ENCODE measurements around the gene GOLGA6L25.
"Not testable (repeated sequence)": the region's sequence is repeated elsewhere in the genome, so short reads cannot be mapped to it uniquely, and the experiment has no call there.

GOLGA6L25 gene

DNA sequence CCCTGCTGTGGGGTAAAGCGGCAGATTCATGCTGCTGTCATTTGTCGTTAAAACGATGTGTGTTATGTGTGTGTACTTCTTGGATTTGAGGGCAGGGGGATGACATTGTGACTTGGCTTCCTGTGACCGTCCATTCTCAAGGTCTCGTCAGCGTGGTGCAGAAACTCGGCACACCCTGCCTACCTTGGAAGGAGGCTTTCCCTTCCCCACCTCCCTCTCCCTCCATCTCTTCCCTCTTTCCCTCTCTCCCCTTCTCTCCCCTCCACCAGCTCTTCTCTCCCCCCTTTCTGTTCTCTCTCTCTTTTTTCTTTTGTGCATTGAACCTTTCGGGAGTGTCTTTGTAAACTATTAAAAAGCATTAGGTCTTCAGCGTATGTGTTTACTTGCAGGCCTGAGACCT is 36.4 kb downstream of the GOLGA6L25 start:
- not testable (repeated sequence) for H3K9ac ChIP-seq (ENCODE audit: low read depth, low read length, poor library complexity); H3K14ac ChIP-seq (ENCODE audit: low read length); H3K4me2 ChIP-seq (ENCODE audit: insufficient read depth, low read length, poor library complexity, severe bottlenecking); H2AK5ac ChIP-seq (ENCODE audit: low read depth, low read length); H2AFZ ChIP-seq (ENCODE audit: low read length); H2BK15ac ChIP-seq (ENCODE audit: low read length); H4K91ac ChIP-seq (ENCODE audit: low read depth, low read length, poor library complexity); H3K18ac ChIP-seq (ENCODE audit: low read length); H2BK12ac ChIP-seq (ENCODE audit: low read length); H3K36me3 ChIP-seq (replicated peaks in 1 of 2; ENCODE audit: control insufficient read depth in 2 of 2, insufficient read depth in 2 of 2, low read length in 2 of 2); H3K4me1 ChIP-seq (ENCODE audit: control insufficient read depth in 2 of 2, insufficient read depth in 1 of 2, low read depth in 1 of 2, low read length in 2 of 2); H3K27me3 ChIP-seq (ENCODE audit: control insufficient read depth in 3 of 3, insufficient read depth in 3 of 3, low read depth in 1 of 3, low read length in 3 of 3); H3K4ac ChIP-seq (ENCODE audit: low read length); H3K27ac ChIP-seq (replicated peaks; ENCODE audit: low read length); H4K8ac ChIP-seq (ENCODE audit: low read depth, low read length); H3K9me3 ChIP-seq (replicated peaks in 1 of 2; ENCODE audit: control insufficient read depth in 2 of 2, insufficient read depth in 1 of 2, low read depth in 1 of 2, low read length in 2 of 2); DNase-seq (ENCODE audit: low spot score); H3K23ac ChIP-seq (ENCODE audit: low read depth, low read length, poor library complexity); H2BK5ac ChIP-seq (ENCODE audit: low read length); H2BK120ac ChIP-seq (ENCODE audit: low read depth, low read length); H3K79me1 ChIP-seq (ENCODE audit: low read depth, low read length)
- H3K4me3 ChIP-seq (ENCODE audit: low read length in 2 of 2), result peak overlapping the region; percentile 48 to 75
- WGBS, 2 donors (ENCODE audit: extremely low coverage in 2 of 2, insufficient read length in 2 of 2, insufficient replicate concordance in 1 of 2), result no CpG with 5 or more reads among the region's 9 CpGs

DNA sequence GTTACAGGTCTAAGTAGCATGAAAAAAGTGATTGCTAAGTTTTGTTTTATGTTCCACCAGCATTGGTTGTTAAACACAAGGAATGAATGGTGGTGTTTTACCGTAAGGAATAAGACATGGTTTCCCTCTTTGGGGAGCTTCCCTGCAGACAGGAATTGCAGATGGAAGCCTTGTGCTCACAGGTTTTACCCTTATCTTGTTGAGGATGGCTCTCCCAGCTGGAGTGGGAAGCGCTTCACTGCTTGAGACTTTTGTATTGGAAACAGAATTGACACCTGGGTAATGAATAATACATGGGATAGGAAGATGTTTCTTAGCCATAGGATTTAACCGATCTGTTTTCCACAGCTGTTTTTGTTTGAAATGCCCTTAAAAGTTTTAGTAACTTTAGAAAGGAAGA is 39.0 kb downstream of the GOLGA6L25 start:
- H3K14ac ChIP-seq (ENCODE audit: low read length), result not testable (repeated sequence)
- WGBS, 2 donors (ENCODE audit: extremely low coverage in 2 of 2, insufficient read length in 2 of 2, insufficient replicate concordance in 1 of 2), result no CpG with 5 or more reads among the region's 3 CpGs

DNA sequence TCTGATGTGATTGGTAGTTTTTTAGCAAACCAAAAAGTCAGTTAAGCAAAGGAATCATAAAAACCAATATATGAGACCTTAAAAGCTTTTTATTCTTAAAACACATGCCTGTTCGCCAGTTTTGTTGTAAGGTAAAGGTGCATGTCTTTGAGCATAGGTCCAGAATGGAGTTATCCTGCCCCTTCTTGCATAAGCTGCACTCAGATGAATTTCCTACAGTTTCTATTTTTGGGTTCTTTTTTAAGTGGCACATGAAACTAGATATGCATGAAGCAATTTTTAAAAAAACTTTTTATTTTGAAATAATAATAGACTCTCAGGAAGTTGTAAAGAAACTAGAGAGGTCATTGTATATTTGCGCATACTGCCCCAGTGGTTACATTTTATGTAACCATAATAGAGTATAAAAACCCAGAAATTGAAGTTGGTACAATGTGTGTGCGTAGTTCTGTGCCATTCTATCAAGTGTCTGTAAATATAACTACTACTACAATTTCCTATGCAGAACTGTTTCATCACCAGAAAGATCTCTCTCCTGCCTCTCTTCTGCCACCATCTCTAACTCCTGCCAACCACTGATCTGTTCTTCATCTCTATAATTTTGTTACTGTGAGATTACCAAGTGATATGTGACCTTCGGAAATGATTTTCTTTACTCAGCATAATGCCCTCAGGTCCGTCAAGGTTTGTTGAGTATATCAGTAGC is 40.2 kb downstream of the GOLGA6L25 start:
- H3K4ac ChIP-seq (ENCODE audit: low read length); H4K91ac ChIP-seq (ENCODE audit: low read depth, low read length, poor library complexity); H3K4me1 ChIP-seq (ENCODE audit: control insufficient read depth in 2 of 2, insufficient read depth in 1 of 2, low read depth in 1 of 2, low read length in 2 of 2); H3K36me3 ChIP-seq (replicated peaks in 1 of 2; ENCODE audit: control insufficient read depth in 2 of 2, insufficient read depth in 2 of 2, low read length in 2 of 2); H3K4me2 ChIP-seq (ENCODE audit: insufficient read depth, low read length, poor library complexity, severe bottlenecking); H2AK5ac ChIP-seq (ENCODE audit: low read depth, low read length); H3K9ac ChIP-seq (ENCODE audit: low read depth, low read length, poor library complexity); H2BK15ac ChIP-seq (ENCODE audit: low read length); H2BK5ac ChIP-seq (ENCODE audit: low read length); H3K27me3 ChIP-seq (ENCODE audit: control insufficient read depth in 3 of 3, insufficient read depth in 3 of 3, low read depth in 1 of 3, low read length in 3 of 3); H3K18ac ChIP-seq (ENCODE audit: low read length); H3K4me3 ChIP-seq (ENCODE audit: low read length in 2 of 2); DNase-seq (ENCODE audit: low spot score); H2BK120ac ChIP-seq (ENCODE audit: low read depth, low read length); H2AFZ ChIP-seq (ENCODE audit: low read length); H3K23ac ChIP-seq (ENCODE audit: low read depth, low read length, poor library complexity); H3K9me3 ChIP-seq (replicated peaks in 1 of 2; ENCODE audit: control insufficient read depth in 2 of 2, insufficient read depth in 1 of 2, low read depth in 1 of 2, low read length in 2 of 2); H3K79me1 ChIP-seq (ENCODE audit: low read depth, low read length); H3K27ac ChIP-seq (replicated peaks; ENCODE audit: low read length); H4K8ac ChIP-seq (ENCODE audit: low read depth, low read length); H2BK12ac ChIP-seq (ENCODE audit: low read length); H3K14ac ChIP-seq (ENCODE audit: low read length): not testable (repeated sequence)
- WGBS, 2 donors (ENCODE audit: extremely low coverage in 2 of 2, insufficient read length in 2 of 2, insufficient replicate concordance in 1 of 2), result no CpG with 5 or more reads among the region's 5 CpGs

More for the DNA sequence above, 39.0 kb downstream of the GOLGA6L25 start:
- H3K9ac ChIP-seq (ENCODE audit: low read depth, low read length, poor library complexity); H3K4me2 ChIP-seq (ENCODE audit: insufficient read depth, low read length, poor library complexity, severe bottlenecking); H2BK12ac ChIP-seq (ENCODE audit: low read length); DNase-seq (ENCODE audit: low spot score); H2BK5ac ChIP-seq (ENCODE audit: low read length); H2AFZ ChIP-seq (ENCODE audit: low read length); H2AK5ac ChIP-seq (ENCODE audit: low read depth, low read length); H3K4me1 ChIP-seq (ENCODE audit: control insufficient read depth in 2 of 2, insufficient read depth in 1 of 2, low read depth in 1 of 2, low read length in 2 of 2); H2BK120ac ChIP-seq (ENCODE audit: low read depth, low read length); H3K36me3 ChIP-seq (replicated peaks in 1 of 2; ENCODE audit: control insufficient read depth in 2 of 2, insufficient read depth in 2 of 2, low read length in 2 of 2); H3K9me3 ChIP-seq (replicated peaks in 1 of 2; ENCODE audit: control insufficient read depth in 2 of 2, insufficient read depth in 1 of 2, low read depth in 1 of 2, low read length in 2 of 2); H3K4ac ChIP-seq (ENCODE audit: low read length); H2BK15ac ChIP-seq (ENCODE audit: low read length); H4K8ac ChIP-seq (ENCODE audit: low read depth, low read length); H3K79me1 ChIP-seq (ENCODE audit: low read depth, low read length); H3K4me3 ChIP-seq (ENCODE audit: low read length in 2 of 2); H3K27ac ChIP-seq (replicated peaks; ENCODE audit: low read length); H4K91ac ChIP-seq (ENCODE audit: low read depth, low read length, poor library complexity); H3K18ac ChIP-seq (ENCODE audit: low read length); H3K23ac ChIP-seq (ENCODE audit: low read depth, low read length, poor library complexity); H3K27me3 ChIP-seq (ENCODE audit: control insufficient read depth in 3 of 3, insufficient read depth in 3 of 3, low read depth in 1 of 3, low read length in 3 of 3): not testable (repeated sequence)

DNA sequence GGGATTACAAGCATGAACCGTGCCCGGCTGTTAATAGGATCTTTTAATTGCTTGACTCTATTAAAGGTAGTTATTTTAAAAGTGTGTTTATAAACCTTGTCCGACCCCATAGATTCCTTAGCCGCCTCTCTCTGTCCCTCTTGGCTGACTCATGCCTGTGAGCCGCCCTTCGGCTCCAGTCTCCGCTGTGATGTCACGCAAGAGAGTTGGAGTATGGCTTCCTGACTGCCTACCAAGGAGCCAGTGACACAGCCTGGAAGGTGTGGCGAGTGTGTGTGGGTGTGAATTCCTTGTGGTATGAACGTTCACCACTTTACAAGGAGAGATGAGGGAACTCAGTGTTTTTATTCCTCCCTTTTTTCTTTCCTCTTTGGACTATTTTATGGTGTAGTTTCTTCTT is 44.1 kb downstream of the GOLGA6L25 start:
- H3K36me3 ChIP-seq (replicated peaks in 1 of 2; ENCODE audit: control insufficient read depth in 2 of 2, insufficient read depth in 2 of 2, low read length in 2 of 2); H3K18ac ChIP-seq (ENCODE audit: low read length); H3K4me3 ChIP-seq (ENCODE audit: low read length in 2 of 2); H3K4ac ChIP-seq (ENCODE audit: low read length); H2BK15ac ChIP-seq (ENCODE audit: low read length); H2AFZ ChIP-seq (ENCODE audit: low read length); H2AK5ac ChIP-seq (ENCODE audit: low read depth, low read length); H3K9me3 ChIP-seq (replicated peaks in 1 of 2; ENCODE audit: control insufficient read depth in 2 of 2, insufficient read depth in 1 of 2, low read depth in 1 of 2, low read length in 2 of 2); DNase-seq (ENCODE audit: low spot score); H2BK12ac ChIP-seq (ENCODE audit: low read length); H3K4me1 ChIP-seq (ENCODE audit: control insufficient read depth in 2 of 2, insufficient read depth in 1 of 2, low read depth in 1 of 2, low read length in 2 of 2); H3K23ac ChIP-seq (ENCODE audit: low read depth, low read length, poor library complexity); H3K79me1 ChIP-seq (ENCODE audit: low read depth, low read length); H4K8ac ChIP-seq (ENCODE audit: low read depth, low read length); H3K14ac ChIP-seq (ENCODE audit: low read length); H3K27ac ChIP-seq (replicated peaks; ENCODE audit: low read length); H2BK120ac ChIP-seq (ENCODE audit: low read depth, low read length); H2BK5ac ChIP-seq (ENCODE audit: low read length); H3K27me3 ChIP-seq (ENCODE audit: control insufficient read depth in 3 of 3, insufficient read depth in 3 of 3, low read depth in 1 of 3, low read length in 3 of 3); H3K4me2 ChIP-seq (ENCODE audit: insufficient read depth, low read length, poor library complexity, severe bottlenecking); H4K91ac ChIP-seq (ENCODE audit: low read depth, low read length, poor library complexity); H3K9ac ChIP-seq (ENCODE audit: low read depth, low read length, poor library complexity): not testable (repeated sequence)
- no CpG with 5 or more reads among the region's 10 CpGs for WGBS, 2 donors (ENCODE audit: extremely low coverage in 2 of 2, insufficient read length in 2 of 2, insufficient replicate concordance in 1 of 2)
